A549 (cell line): Measurements from ENCODE around the gene CDKN1A. TPM values are rescaled to one million over a fixed set of nuclear protein-coding genes. Genes with fewer than 3 reads are reported as not detected.

Experiments
- ATAC-seq, 2 experiments: fragments of 200-7000 bp in 1 of 2; fragments of >200 bp in 1 of 2; cut with Nextera tagmentation in 1 of 2; cut with Tn5 transposase in 1 of 2; 3 replicates each; pipeline versions ENCODE4 v1.8.0 to v1.9.1; 2018 to 2020; ENCODE audit warnings: mild to moderate bottlenecking in 1 of 2, moderate library complexity in 1 of 2
- CTCF ChIA-PET: fragments of 300-600 bp; sonication (Branson Sonifier 250); formaldehyde crosslinking; extraction: SDS; loops from one replicate; lab custom pipeline; 2021; ENCODE audit warnings: antibody characterized with exemption, inconsistent platforms; lab: Yijun Ruan, JAX
- POLR2A ChIA-PET: fragments of 350-600 bp; formaldehyde crosslinking; extraction: SDS; loops from one replicate; lab custom pipeline; 2021; ENCODE audit warnings: antibody characterized with exemption, inconsistent platforms; lab: Yijun Ruan, JAX
- DNase-seq, 2 experiments: peaks; one replicate each; pipeline versions ENCODE4 v3.0.0 to v3.0.0-alpha.2; 2011 to 2016; ENCODE audit warnings: low read depth in 1 of 2, low spot score in 1 of 2
- FAIRE-seq: peaks from 2 replicates; lab custom pipeline; 2011; peaks lifted over from hg19 to GRCh38; lab: Jason Lieb, UNC
- H3K27ac ChIP-seq, 2 experiments: fragments of >200 bp; sonication (Bioruptor Twin); formaldehyde crosslinking; 3 replicates each; pipeline ENCODE4 v1.5.1; 2016 to 2017
- H3K4me1 ChIP-seq: fragments of >200 bp; sonication (Bioruptor Twin); formaldehyde crosslinking; 3 replicates; pipeline ENCODE4 v1.6.1; 2016
- H3K4me2 ChIP-seq: fragments of >200 bp; sonication (Bioruptor Twin); formaldehyde crosslinking; 3 replicates; pipeline ENCODE4 v1.6.1; 2016
- H3K4me3 ChIP-seq: fragments of >200 bp; sonication (Bioruptor Twin); formaldehyde crosslinking; 3 replicates; pipeline ENCODE4 v1.5.1; 2016
- H3K9me3 ChIP-seq: fragments of >200 bp; sonication (Bioruptor Twin); formaldehyde crosslinking; 3 replicates; pipeline ENCODE4 v1.6.1; 2016
- BHLHE40 ChIP-seq: IDR thresholded peaks from 2 replicates; pipeline ENCODE4 v1.6.1; 2012; ENCODE audit warnings: low read depth, low read length, inconsistent platforms
- CEBPB ChIP-seq, 2 experiments: fragments of >200 bp in 1 of 2; sonication (Bioruptor Twin) in 1 of 2; formaldehyde crosslinking in 1 of 2; IDR thresholded peaks; 2 replicates each; pipeline ENCODE4 v1.6.1; 2012 to 2016
- CHD2 ChIP-seq: fragments of 150-350 bp; IDR thresholded peaks from 2 replicates; pipeline ENCODE4 v1.6.1; 2014; ENCODE audit warnings: low read length; ENCODE audit not compliant: partially characterized antibody
- CHD4 ChIP-seq: fragments of 200-600 bp; sonication (generic); IDR thresholded peaks from 2 replicates; pipeline ENCODE4 v1.6.1; 2016; ENCODE audit warnings: antibody characterized with exemption, mild to moderate bottlenecking, borderline replicate concordance
- EHMT2 ChIP-seq: fragments of 200-600 bp; sonication (generic); IDR thresholded peaks from 2 replicates; pipeline ENCODE4 v1.6.1; 2016; ENCODE audit warnings: antibody characterized with exemption, low read depth, mild to moderate bottlenecking, moderate library complexity
- EP300 ChIP-seq, 2 experiments: fragments of >200 bp; sonication (Bioruptor Twin); formaldehyde crosslinking; IDR thresholded peaks; 2 replicates in 1 of 2; 3 replicates in 1 of 2; pipeline ENCODE4 v1.6.1; 2016 to 2017
- ESRRA ChIP-seq: fragments of 150-350 bp; IDR thresholded peaks from 2 replicates; pipeline ENCODE4 v1.6.1; 2014; ENCODE audit warnings: mild to moderate bottlenecking, low read length, borderline replicate concordance
- FOSL2 ChIP-seq, 2 experiments: fragments of 450-650 bp in 1 of 2; fragments of >200 bp in 1 of 2; sonication (Bioruptor Twin) in 1 of 2; formaldehyde crosslinking; IDR thresholded peaks; 2 replicates each; pipeline versions ENCODE4 v1.5.0 to v1.6.1; 2016 to 2020; ENCODE audit warnings: mild to moderate bottlenecking in 1 of 2, moderate library complexity in 1 of 2
- FOXS1 ChIP-seq: fragments of 250-450 bp; sonication (Bioruptor Pico); IDR thresholded peaks from 2 replicates; pipeline ENCODE4 v1.5.0; 2020; ENCODE audit warnings: mild to moderate bottlenecking, moderate library complexity
- GATA3 ChIP-seq: IDR thresholded peaks from 2 replicates; pipeline ENCODE4 v1.6.1; 2012; ENCODE audit warnings: borderline replicate concordance
- HEYL ChIP-seq: fragments of 250-450 bp; sonication (Bioruptor Pico); IDR thresholded peaks from 2 replicates; pipeline ENCODE4 v1.8.0; 2021; ENCODE audit warnings: mild to moderate bottlenecking, moderate library complexity
- HOXB5 ChIP-seq: fragments of 250-450 bp; sonication (Bioruptor Pico); IDR thresholded peaks from 2 replicates; pipeline ENCODE4 v1.5.0; 2020; ENCODE audit warnings: mild to moderate bottlenecking, moderate library complexity
- JUN ChIP-seq, 2 experiments: fragments of >200 bp; sonication (Bioruptor Twin); formaldehyde crosslinking; IDR thresholded peaks; 2 replicates in 1 of 2; 3 replicates in 1 of 2; pipeline ENCODE4 v1.6.1; 2016 to 2017
- JUNB ChIP-seq: fragments of >200 bp; sonication (Bioruptor Twin); formaldehyde crosslinking; IDR thresholded peaks from 2 replicates; pipeline ENCODE4 v1.6.1; 2016
- MYC ChIP-seq: IDR thresholded peaks from 2 replicates; pipeline ENCODE4 v1.6.1; 2012; ENCODE audit warnings: mild to moderate bottlenecking, inconsistent platforms, low read length, improper control_type of control experiment, borderline replicate concordance
- PHF8 ChIP-seq: fragments of 200-600 bp; sonication (generic); IDR thresholded peaks from 2 replicates; pipeline ENCODE4 v1.6.1; 2016; ENCODE audit warnings: low read depth, mild to moderate bottlenecking, antibody characterized with exemption, moderate library complexity, borderline replicate concordance
- SMC3 ChIP-seq: fragments of >200 bp; sonication (Bioruptor Twin); formaldehyde crosslinking; IDR thresholded peaks from 3 replicates; pipeline ENCODE4 v1.6.1; 2018; ENCODE audit warnings: inconsistent platforms
- SREBF2 ChIP-seq: fragments of 450-650 bp; IDR thresholded peaks from 2 replicates; pipeline ENCODE4 v1.6.1; 2014; ENCODE audit warnings: mild to moderate bottlenecking, moderate library complexity
- TFCP2L1 ChIP-seq: fragments of 250-450 bp; sonication (Bioruptor Pico); IDR thresholded peaks from 2 replicates; pipeline ENCODE4 v1.5.0; 2021; ENCODE audit warnings: mild to moderate bottlenecking
- ZFP36 ChIP-seq: fragments of 450-650 bp; IDR thresholded peaks from 2 replicates; pipeline ENCODE4 v1.6.1; 2014; ENCODE audit warnings: borderline replicate concordance; ENCODE audit not compliant: partially characterized antibody
- WGBS: methylation state at CpG from one replicate; pipeline ENCODE4 v1.1.6; 2017; ENCODE audit errors: missing lambda C conversion rate; 5-methylcytosine and 5-hydroxymethylcytosine counted together
- polyA plus RNA-seq, 4 experiments: library from polyadenylated mRNA; depleted of rRNA in 3 of 4; stranded (reverse); fragments of >200 nt; fragmentation: RNase III in 1 of 4; extraction: RNeasy Plus Mini Kit Qiagen cat#74134 plus additional on column Dnase treatment in 1 of 4; gene quantifications; 2 replicates in 3 of 4; 3 replicates in 1 of 4; pipeline ENCODE4 v1.2.3, GENCODE V29; 2011 to 2017
- TF ChIP-seq, protein P1 (sequence below): fragments of >200 bp; sonication (Bioruptor Twin); formaldehyde crosslinking; IDR thresholded peaks from 2 replicates; pipeline ENCODE4 v1.6.1; 2016
- TF ChIP-seq, protein P2 (sequence below): fragments of 150-350 bp; IDR thresholded peaks from 2 replicates; pipeline ENCODE4 v1.6.1; 2014; ENCODE audit warnings: low read depth, mild to moderate bottlenecking, low read length
- TF ChIP-seq, protein P3 (sequence below): fragments of >200 bp; sonication (Bioruptor Twin); formaldehyde crosslinking; IDR thresholded peaks from 3 replicates; pipeline ENCODE4 v1.5.1; 2016
- TF ChIP-seq, protein P4 (sequence below): fragments of 250-450 bp; sonication (Bioruptor Pico); IDR thresholded peaks from 2 replicates; pipeline ENCODE4 v1.5.0; 2020; ENCODE audit warnings: low read depth, mild to moderate bottlenecking, moderate library complexity

Gene CDKN1A
- polyA plus RNA-seq, 2 of the 4 experiments (the other 2 are of a cell fraction), result 130 to 183 TPM

DNA sequence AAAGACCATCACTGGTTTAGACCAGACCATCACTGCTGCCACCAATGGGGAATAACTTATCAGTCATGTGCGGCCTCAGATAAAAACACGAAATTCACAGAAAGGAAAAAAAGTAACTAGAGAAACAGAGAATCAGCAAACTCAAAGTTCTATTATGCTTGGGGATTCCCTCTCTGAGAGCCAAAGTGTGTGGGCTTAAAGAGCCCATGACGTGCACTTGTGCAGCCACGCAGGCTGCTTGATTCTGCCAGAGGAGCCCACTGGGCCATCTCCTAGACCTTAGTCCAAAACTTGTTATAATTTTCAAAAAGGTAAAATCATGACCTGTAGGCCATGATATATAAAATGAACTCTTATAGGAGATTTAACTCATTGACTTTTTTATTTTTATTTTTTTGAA, 34.3 kb downstream of the CDKN1A start:
- H3K9me3 ChIP-seq, result no peaks in the 10 kb centered on the region
- H3K4me3 ChIP-seq, result no peak overlapping the region
- no peak for TF ChIP-seq HEYL (CRISPR knock-in tag)
- TF ChIP-seq HOXB5 (CRISPR knock-in tag), result no peak
- TF ChIP-seq ZFP36, result no peak
- no peak for TF ChIP-seq SREBF2
- no peak for TF ChIP-seq ESRRA
- TF ChIP-seq SMC3, result no peak
- no peak for TF ChIP-seq GATA3
- TF ChIP-seq TFCP2L1 (CRISPR knock-in tag), result no peak
- no peak for TF ChIP-seq CHD2
- TF ChIP-seq, protein P1, sequence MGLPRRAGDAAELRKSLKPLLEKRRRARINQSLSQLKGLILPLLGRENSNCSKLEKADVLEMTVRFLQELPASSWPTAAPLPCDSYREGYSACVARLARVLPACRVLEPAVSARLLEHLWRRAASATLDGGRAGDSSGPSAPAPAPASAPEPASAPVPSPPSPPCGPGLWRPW, result no peak
- no peak for TF ChIP-seq FOXS1 (CRISPR knock-in tag)
- TF ChIP-seq EHMT2, result no peak
- TF ChIP-seq, protein P2, sequence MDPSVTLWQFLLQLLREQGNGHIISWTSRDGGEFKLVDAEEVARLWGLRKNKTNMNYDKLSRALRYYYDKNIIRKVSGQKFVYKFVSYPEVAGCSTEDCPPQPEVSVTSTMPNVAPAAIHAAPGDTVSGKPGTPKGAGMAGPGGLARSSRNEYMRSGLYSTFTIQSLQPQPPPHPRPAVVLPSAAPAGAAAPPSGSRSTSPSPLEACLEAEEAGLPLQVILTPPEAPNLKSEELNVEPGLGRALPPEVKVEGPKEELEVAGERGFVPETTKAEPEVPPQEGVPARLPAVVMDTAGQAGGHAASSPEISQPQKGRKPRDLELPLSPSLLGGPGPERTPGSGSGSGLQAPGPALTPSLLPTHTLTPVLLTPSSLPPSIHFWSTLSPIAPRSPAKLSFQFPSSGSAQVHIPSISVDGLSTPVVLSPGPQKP, result no peak
- ATAC-seq (no peak), DNase-seq (no peak), FAIRE-seq (no peak)
- no peak overlapping the region for H3K27ac ChIP-seq
- WGBS, result 94% methylated on average over 4 of the region's 4 CpGs
- ChIA-PET POLR2A (no interaction called here), CTCF (interaction anchor here (1.0 to 3.3 kb wide), 2 partner anchors 11 to 97 kb away, joined by 3 to 12 read pairs; no protein-coding TSS in a partner anchor)
- 0 out of 3 replicates have a peak, but pooled peaks cover 3% of the 10 kb centered on the region for H3K4me1 ChIP-seq
- no peak overlapping the region for H3K4me2 ChIP-seq

DNA sequence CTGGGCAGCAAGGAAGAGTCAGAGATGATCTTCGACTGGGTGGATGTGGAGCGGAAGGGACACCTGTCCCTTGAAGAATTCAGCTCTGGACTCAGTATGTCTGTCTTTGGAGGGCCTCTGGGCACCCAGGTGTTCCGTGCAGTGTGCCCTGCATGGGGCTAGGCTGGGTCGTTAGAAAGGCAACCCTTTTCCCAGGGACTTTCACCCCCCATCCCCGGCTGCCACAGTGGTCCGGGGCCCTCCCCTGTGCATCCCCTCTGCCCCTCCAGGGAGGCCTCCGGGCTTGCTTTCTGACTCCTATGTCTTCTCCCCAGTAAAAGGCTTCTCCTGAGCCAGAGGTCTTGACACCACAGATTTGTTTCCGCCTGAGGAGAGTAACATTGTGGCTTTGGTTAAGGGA, 35.3 kb downstream of the CDKN1A start:
- POLR2A ChIA-PET, result no interaction called here

More for the DNA sequence above, 35.3 kb downstream of the CDKN1A start:
- Histone ChIP-seq H3K4me2 (no peak overlapping the region), H3K4me1 (0 out of 3 replicates have a peak, but pooled peaks cover 3% of the 10 kb centered on the region), H3K4me3 (no peak overlapping the region)
- TF ChIP-seq, protein P3, sequence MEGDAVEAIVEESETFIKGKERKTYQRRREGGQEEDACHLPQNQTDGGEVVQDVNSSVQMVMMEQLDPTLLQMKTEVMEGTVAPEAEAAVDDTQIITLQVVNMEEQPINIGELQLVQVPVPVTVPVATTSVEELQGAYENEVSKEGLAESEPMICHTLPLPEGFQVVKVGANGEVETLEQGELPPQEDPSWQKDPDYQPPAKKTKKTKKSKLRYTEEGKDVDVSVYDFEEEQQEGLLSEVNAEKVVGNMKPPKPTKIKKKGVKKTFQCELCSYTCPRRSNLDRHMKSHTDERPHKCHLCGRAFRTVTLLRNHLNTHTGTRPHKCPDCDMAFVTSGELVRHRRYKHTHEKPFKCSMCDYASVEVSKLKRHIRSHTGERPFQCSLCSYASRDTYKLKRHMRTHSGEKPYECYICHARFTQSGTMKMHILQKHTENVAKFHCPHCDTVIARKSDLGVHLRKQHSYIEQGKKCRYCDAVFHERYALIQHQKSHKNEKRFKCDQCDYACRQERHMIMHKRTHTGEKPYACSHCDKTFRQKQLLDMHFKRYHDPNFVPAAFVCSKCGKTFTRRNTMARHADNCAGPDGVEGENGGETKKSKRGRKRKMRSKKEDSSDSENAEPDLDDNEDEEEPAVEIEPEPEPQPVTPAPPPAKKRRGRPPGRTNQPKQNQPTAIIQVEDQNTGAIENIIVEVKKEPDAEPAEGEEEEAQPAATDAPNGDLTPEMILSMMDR, result no peak
- no peak for TF ChIP-seq FOSL2 (IDR thresholded peaks at IDR 0.05)
- TF ChIP-seq FOSL2 (CRISPR knock-in tag; IDR thresholded peaks at IDR 0.05), result no peak
- TF ChIP-seq, protein P1, result no peak
- TF ChIP-seq, protein P2, result no peak
- TF ChIP-seq JUN (IDR thresholded peaks at IDR 0.05), result no peak
- no peak for TF ChIP-seq JUNB
- TF ChIP-seq HOXB5 (CRISPR knock-in tag), result no peak
- TF ChIP-seq CEBPB (IDR thresholded peaks at IDR 0.05), result no peak
- no peak for TF ChIP-seq EP300 (IDR thresholded peaks at IDR 0.05)
- no peak for TF ChIP-seq CHD4
- TF ChIP-seq BHLHE40, result no peak
- TF ChIP-seq, protein P4, sequence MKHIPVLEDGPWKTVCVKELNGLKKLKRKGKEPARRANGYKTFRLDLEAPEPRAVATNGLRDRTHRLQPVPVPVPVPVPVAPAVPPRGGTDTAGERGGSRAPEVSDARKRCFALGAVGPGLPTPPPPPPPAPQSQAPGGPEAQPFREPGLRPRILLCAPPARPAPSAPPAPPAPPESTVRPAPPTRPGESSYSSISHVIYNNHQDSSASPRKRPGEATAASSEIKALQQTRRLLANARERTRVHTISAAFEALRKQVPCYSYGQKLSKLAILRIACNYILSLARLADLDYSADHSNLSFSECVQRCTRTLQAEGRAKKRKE (CRISPR knock-in tag), result no peak
- no peak for TF ChIP-seq PHF8
- TF ChIP-seq MYC, result no peak
- TF ChIP-seq SMC3, result no peak
- TF ChIP-seq, all 56 proteins: peak for 0
- Histone ChIP-seq H3K9me3 (no peaks in the 10 kb centered on the region), H3K27ac (no peak overlapping the region)
- ATAC-seq, result no peak
- CTCF ChIA-PET, result interaction anchor here (1.0 to 2.7 kb wide), 4 partner anchors 11 to 98 kb away, joined by 3 to 14 read pairs (median 6); no protein-coding TSS in a partner anchor
- WGBS, result 65% methylated on average over 6 of the region's 8 CpGs
- DNase-seq, result no peak
- no peak for FAIRE-seq
